ENCODE results near the gene MAPRE3.

Gene MAPRE3

GRCh38 chr2:27027211-27027651 lies 56.8 kb downstream of the MAPRE3 start:
- H3K4me3 ChIP-seq (ENCODE audit: low read depth, low read length) = no peak overlapping the region
- TF ChIP-seq CTCF (IDR thresholded peaks at IDR 0.05; ENCODE audit: low read depth, low read length) = no peak

GRCh38 chr2:27029051-27029450 lies 58.6 kb downstream of the MAPRE3 start:
- no peak for TF ChIP-seq CTCF (IDR thresholded peaks at IDR 0.05; ENCODE audit: low read depth, low read length)
- H3K4me3 ChIP-seq (ENCODE audit: low read depth, low read length) = no peak overlapping the region

- peak within 1 kb of the TSS; percentile 86 for H3K4me3 ChIP-seq (ENCODE audit: low read depth, low read length)
- no peak for TF ChIP-seq CTCF (IDR thresholded peaks at IDR 0.05; ENCODE audit: low read depth, low read length)
These were observed 62.2 kb downstream of the MAPRE3 start, which contains the start of gene TMEM214 for GRCh38 chr2:27032495-27033252. Gene TMEM214 (plus strand): TSS chr2:27032965. CDS start chr2:27033016, 51 bp downstream.

- TF ChIP-seq CTCF (IDR thresholded peaks at IDR 0.05; ENCODE audit: low read depth, low read length) = no peak
These were observed 62.9 kb downstream of the MAPRE3 start for GRCh38 chr2:27033253-27033852.

GRCh38 chr2:27038012-27038411 lies 67.6 kb downstream of the MAPRE3 start:
- no peak overlapping the region for H3K4me3 ChIP-seq (ENCODE audit: low read depth, low read length)
- no peak for TF ChIP-seq CTCF (IDR thresholded peaks at IDR 0.05; ENCODE audit: low read depth, low read length)

More at GRCh38 chr2:27033253-27033852, 62.9 kb downstream of the MAPRE3 start:
- peak overlapping the region; percentile 86 for H3K4me3 ChIP-seq (ENCODE audit: low read depth, low read length)

GRCh38 chr2:27038631-27039339 lies 68.3 kb downstream of the MAPRE3 start:
- TF ChIP-seq CTCF (IDR thresholded peaks at IDR 0.05; ENCODE audit: low read depth, low read length) = no peak

More at GRCh38 chr2:27038631-27039339, 68.3 kb downstream of the MAPRE3 start:
- no peak overlapping the region for H3K4me3 ChIP-seq (ENCODE audit: low read depth, low read length)

Data from WI38 (cell line).